HepG2 (cell line): Measurements from ENCODE around the gene SNCG. TPM values are rescaled to one million over a fixed set of nuclear protein-coding genes. Genes with fewer than 3 reads are reported as not detected.
"Not testable (repeated sequence)": the region's sequence is repeated elsewhere in the genome, so short reads cannot be mapped to it uniquely, and the experiment has no call there.

Source experiments
- ATAC-seq: fragments of 200-7000 bp; cut with Tn5 transposase; 3 replicates; pipeline ENCODE4 v1.9.1; 2020; ENCODE audit warnings: mild to moderate bottlenecking, moderate library complexity
- BruUV-seq: library from RNA; stranded (reverse); fragments of 400-500 nt; replicated peaks from 2 replicates; lab custom pipeline; 2021; lab: Mats Ljungman, UMichigan
- CTCF ChIA-PET: fragments of 300-600 bp; formaldehyde crosslinking; extraction: SDS; loops from one replicate; lab custom pipeline; 2021; ENCODE audit warnings: low total read pairs, inconsistent platforms, low intra/inter-chr PET ratio; lab: Yijun Ruan, JAX
- POLR2A ChIA-PET: fragments of 350-600 bp; sonication (Branson Sonifier 250); formaldehyde crosslinking; loops from one replicate; lab custom pipeline; 2020; ENCODE audit warnings: antibody characterized with exemption, inconsistent platforms; lab: Yijun Ruan, JAX
- DNase-seq: peaks from one replicate; pipeline ENCODE4 v3.0.0-alpha.2; 2015; ENCODE audit warnings: low spot score
- FAIRE-seq: peaks from 3 replicates; lab custom pipeline; 2011; peaks lifted over from hg19 to GRCh38; lab: Jason Lieb, UNC
- H2AFZ ChIP-seq: one replicate; pipeline ENCODE4 v1.6.1; 2011; ENCODE audit warnings: low read length, inconsistent platforms
- H3K27ac ChIP-seq: fragments of 300-600 bp; 3 replicates; pipeline ENCODE4 v1.8.0; 2011; ENCODE audit warnings: mixed run types, mild to moderate bottlenecking, mixed read lengths, low read length, inconsistent platforms; ENCODE audit not compliant: insufficient read depth; ENCODE audit errors: extremely low read length
- H3K27me3 ChIP-seq, 2 experiments: fragments of 200-600 bp in 1 of 2; 2 replicates in 1 of 2; 3 replicates in 1 of 2; pipeline versions ENCODE4 v1.6.0 to v1.8.0; 2011; ENCODE audit warnings: low read length in 2 of 2, mild to moderate bottlenecking in 2 of 2, moderate library complexity in 2 of 2, inconsistent platforms in 1 of 2; ENCODE audit not compliant: insufficient read depth in 2 of 2, control insufficient read depth in 1 of 2
- H3K36me3 ChIP-seq, 2 experiments: fragments of 200-600 bp in 1 of 2; replicated peaks in 1 of 2; 2 replicates in 1 of 2; 3 replicates in 1 of 2; pipeline versions ENCODE4 v1.5.1 to v1.8.0; 2011; ENCODE audit warnings: low read length in 2 of 2, inconsistent platforms in 1 of 2; ENCODE audit not compliant: insufficient read depth in 2 of 2, control insufficient read depth in 1 of 2
- H3K4me1 ChIP-seq: 2 replicates; pipeline ENCODE4 v1.5.1; 2012; ENCODE audit warnings: low read length, inconsistent platforms; ENCODE audit not compliant: insufficient read depth
- H3K4me2 ChIP-seq: 2 replicates; pipeline ENCODE4 v1.6.0; 2011; ENCODE audit warnings: low read depth, low read length, inconsistent platforms
- H3K4me3 ChIP-seq, 3 experiments: fragments of 200-600 bp in 1 of 3; sonication (generic), shearing (Covaris generic) in 1 of 3; replicated peaks in 1 of 3; 2 replicates each; pipeline ENCODE4 v1.5.1; 2011 to 2016; ENCODE audit warnings: low read length in 3 of 3, inconsistent platforms in 2 of 3, low read depth in 2 of 3, mild to moderate bottlenecking in 2 of 3, control low read depth in 1 of 3, mixed read lengths in 1 of 3; ENCODE audit not compliant: insufficient read depth in 1 of 3
- H3K79me2 ChIP-seq: one replicate; pipeline ENCODE4 v1.6.1; 2011; ENCODE audit warnings: low read length, inconsistent platforms; ENCODE audit not compliant: insufficient read depth
- H3K9ac ChIP-seq: 2 replicates; pipeline ENCODE4 v1.6.0; 2011; ENCODE audit warnings: mild to moderate bottlenecking, low read depth, low read length, inconsistent platforms; ENCODE audit not compliant: insufficient read depth
- H3K9me3 ChIP-seq: 2 replicates; pipeline ENCODE4 v1.5.1; 2012; ENCODE audit warnings: mild to moderate bottlenecking, low read length
- H4K20me1 ChIP-seq: 2 replicates; pipeline ENCODE4 v1.6.0; 2011; ENCODE audit warnings: inconsistent platforms, mild to moderate bottlenecking, low read length, moderate library complexity; ENCODE audit not compliant: insufficient read depth
- ZNF12 ChIP-seq: sonication (generic); formaldehyde crosslinking; IDR thresholded peaks from 2 replicates; pipeline ENCODE4 v1.5.0; 2020; ENCODE audit warnings: missing genetic modification reagents
- WGBS: methylation state at CpG from one replicate; pipeline ENCODE4 v1.1.6; 2017; ENCODE audit warnings: low lambda C conversion rate; 5-methylcytosine and 5-hydroxymethylcytosine counted together
- in situ Hi-C: cut with HindIII; loops from 2 replicates; pipeline ENCODE4 v1.10.0; 2017; ENCODE audit warnings: low pct_unique_long_range_greater_than_20kb; ENCODE audit not compliant: extremely low pct_ligation_motif_present
- intact Hi-C: fragments of 100-400 bp; cut with micrococcal nuclease; formaldehyde crosslinking; loops from one replicate; pipeline ENCODE4 v1.10.0; 2022; ENCODE audit not compliant: unreplicated experiment
- polyA plus RNA-seq, 8 experiments: library from polyadenylated mRNA; depleted of rRNA in 3 of 8; stranded (reverse) in 7 of 8; unstranded in 1 of 8; fragments of >200 nt; fragmentation: Illumina TruSeq in 4 of 8; extraction: Trizol in 4 of 8; gene quantifications; 2 replicates each; pipeline versions ENCODE4 v1.2.1 to v1.2.3, GENCODE V29; 2011 to 2016; ENCODE audit warnings: low read depth in 4 of 8, missing spikeins in 1 of 8, mixed read lengths in 1 of 8; ENCODE audit not compliant: insufficient read depth in 1 of 8
- small RNA-seq, 3 experiments: library from RNA; depleted of rRNA; stranded (forward); fragments of <200 nt; gene quantifications; one replicate each; pipeline ENCODE3, GENCODE V24; 2012; ENCODE audit warnings: low read depth in 2 of 3, low replicate concordance in 1 of 3; ENCODE audit not compliant: insufficient read length in 3 of 3, insufficient read depth in 2 of 3
- total RNA-seq, 5 experiments: library from RNA; depleted of rRNA; stranded (reverse); fragments of >200 nt; fragmentation: Illumina TruSeq; extraction: Trizol; gene quantifications; 2 replicates each; pipeline ENCODE4 v1.2.3, GENCODE V29; 2016; ENCODE audit warnings: low read depth in 1 of 5

The SNCG gene
- total and polyA plus RNA-seq, 2 of the 13 experiments (the other 11 are each of a cell fraction or from before 2014, with no cell fraction given) = 0.22 to 0.91 TPM

DNA sequence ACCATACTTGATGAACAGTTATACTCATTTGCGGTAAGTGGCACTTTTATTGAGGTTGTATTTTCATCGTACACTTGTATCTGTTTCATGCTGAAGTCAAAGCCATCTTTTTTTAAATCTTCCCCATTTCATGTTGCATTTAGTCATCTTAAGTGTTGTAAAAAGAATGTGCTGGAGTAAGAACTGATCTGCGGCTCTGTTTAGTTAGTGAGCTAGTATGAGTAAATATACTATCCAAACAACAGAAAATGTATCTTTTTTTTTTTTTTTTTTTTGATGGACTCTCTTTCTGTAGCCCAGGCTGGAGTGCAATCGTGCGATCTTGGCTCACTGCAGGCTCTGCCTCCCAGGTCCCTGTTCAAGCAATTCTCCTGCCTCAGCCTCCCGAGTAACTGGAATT, 49.3 kb downstream of the SNCG start:
- H3K9ac ChIP-seq, ATAC-seq, intact Hi-C loops, CTCF ChIA-PET, H3K36me3 ChIP-seq, H3K9me3 ChIP-seq, H3K27ac ChIP-seq, H3K4me1 ChIP-seq, H4K20me1 ChIP-seq, POLR2A ChIA-PET, H3K79me2 ChIP-seq, H2AFZ ChIP-seq, H3K27me3 ChIP-seq, H3K4me2 ChIP-seq, DNase-seq, FAIRE-seq, in situ Hi-C loops, H3K4me3 ChIP-seq, BruUV-seq: not testable (repeated sequence)
- 1% methylated on average over 6 of the region's 6 CpGs for WGBS
- peak; percentile 93 for TF ChIP-seq ZNF12 (CRISPR knock-in tag)

- H2AFZ ChIP-seq, ATAC-seq, in situ Hi-C loops, H3K79me2 ChIP-seq, H3K36me3 ChIP-seq, CTCF ChIA-PET, H3K4me3 ChIP-seq, H4K20me1 ChIP-seq, H3K4me1 ChIP-seq, H3K27me3 ChIP-seq, H3K9ac ChIP-seq, H3K27ac ChIP-seq, FAIRE-seq, H3K9me3 ChIP-seq, BruUV-seq, intact Hi-C loops, H3K4me2 ChIP-seq, DNase-seq, POLR2A ChIA-PET: not testable (repeated sequence)
- WGBS = 89% methylated on average over 7 of the region's 7 CpGs
Measured at GRCh38 chr10:87008303-87008702, 49.9 kb downstream of the SNCG start.

GRCh38 chr10:87009134-87009696, 50.8 kb downstream of the SNCG start:
- H3K9ac ChIP-seq, H2AFZ ChIP-seq, FAIRE-seq, ATAC-seq, POLR2A ChIA-PET, H3K27me3 ChIP-seq, intact Hi-C loops, H3K4me3 ChIP-seq, H3K79me2 ChIP-seq, BruUV-seq, CTCF ChIA-PET, in situ Hi-C loops, H3K36me3 ChIP-seq, H3K4me1 ChIP-seq, H3K27ac ChIP-seq, H3K9me3 ChIP-seq, DNase-seq, H4K20me1 ChIP-seq, H3K4me2 ChIP-seq: not testable (repeated sequence)
- WGBS = 76% methylated on average over 11 of the region's 18 CpGs

Small RNAs within 50 kb of the gene (small RNA-seq; reads per million reads assigned to genes)
- 0 reads per million in 3 experiments for gene BMS1P3

Other genes with a start within 250 kb of the SNCG start
- gene BMPR1A, start 202.0 kb upstream of the SNCG start, total RNA-seq (2016; rRNA removed; fragmentation: Illumina TruSeq; extraction: Trizol) = 42.3 and 44.2 TPM in 2 replicates
- 16.6 and 17.8 TPM in 2 replicates for gene BMPR1A, start 202.0 kb upstream of the SNCG start, polyA plus RNA-seq (2011; rRNA removed)
- 0.04 TPM in 1 of 2 replicates, not detected in the other for gene MMRN2, start 984 bp upstream of the SNCG start, total RNA-seq (2016; rRNA removed; fragmentation: Illumina TruSeq; extraction: Trizol)
- 0.03 TPM in 1 of 2 replicates, not detected in the other for gene MMRN2, start 984 bp upstream of the SNCG start, polyA plus RNA-seq (2011; rRNA removed)
- 0.40 and 0.44 TPM in 2 replicates for gene ADIRF, start 9.9 kb downstream of the SNCG start, total RNA-seq (2016; rRNA removed; fragmentation: Illumina TruSeq; extraction: Trizol)
- 0.13 TPM in 1 of 2 replicates, not detected in the other for gene ADIRF, start 9.9 kb downstream of the SNCG start, polyA plus RNA-seq (2011; rRNA removed)
- not detected in 2 replicates for gene FAM25A, start 61.7 kb downstream of the SNCG start, total RNA-seq (2016; rRNA removed; fragmentation: Illumina TruSeq; extraction: Trizol)
- gene FAM25A, start 61.7 kb downstream of the SNCG start, polyA plus RNA-seq (2011; rRNA removed) = not detected in 2 replicates
- 798 and 1,108 TPM in 2 replicates for gene GLUD1, start 136.2 kb downstream of the SNCG start, total RNA-seq (2016; rRNA removed; fragmentation: Illumina TruSeq; extraction: Trizol)
- gene GLUD1, start 136.2 kb downstream of the SNCG start, polyA plus RNA-seq (2011; rRNA removed) = 286 and 301 TPM in 2 replicates
- gene SHLD2, start 136.6 kb downstream of the SNCG start, total RNA-seq (2016; rRNA removed; fragmentation: Illumina TruSeq; extraction: Trizol) = 53.7 and 79.4 TPM in 2 replicates
- gene SHLD2, start 136.6 kb downstream of the SNCG start, polyA plus RNA-seq (2011; rRNA removed) = 22.6 and 25.7 TPM in 2 replicates